GM23338 (cell line): ENCODE measurements around the gene CXCL1. TPM values are rescaled to one million over a fixed set of nuclear protein-coding genes. Genes with fewer than 3 reads are reported as not detected.
"Not testable (repeated sequence)": the region's sequence is repeated elsewhere in the genome, so short reads cannot be mapped to it uniquely, and the experiment has no call there.

Experiments
- ATAC-seq: fragments of 200-7000 bp; cut with Tn5 transposase; 3 replicates; pipeline ENCODE4 v1.9.1; 2020
- DNase-seq: peaks from one replicate; pipeline ENCODE4 v3.0.0-alpha.2; 2015; ENCODE audit warnings: low spot score
- H2AFZ ChIP-seq: fragments of 200-600 bp; sonication (generic); 2 replicates; pipeline ENCODE4 v1.8.0; 2016; ENCODE audit warnings: antibody characterized with exemption, mild to moderate bottlenecking, moderate library complexity
- H3F3A ChIP-seq: fragments of 200-600 bp; sonication (generic); replicated peaks from 2 replicates; pipeline ENCODE4 v1.8.0; 2017; ENCODE audit warnings: antibody characterized with exemption, mixed run types, low read depth
- H3K27ac ChIP-seq: fragments of 200-600 bp; sonication (generic); 2 replicates; pipeline ENCODE4 v1.6.1; 2016; ENCODE audit warnings: low read depth
- H3K27me3 ChIP-seq: fragments of 200-600 bp; sonication (generic); 2 replicates; pipeline ENCODE4 v1.8.0; 2016; ENCODE audit warnings: mild to moderate bottlenecking, mixed run types, moderate library complexity; ENCODE audit not compliant: insufficient read depth
- H3K36me3 ChIP-seq: fragments of 200-600 bp; sonication (generic); 2 replicates; pipeline ENCODE4 v1.8.0; 2016; ENCODE audit warnings: mild to moderate bottlenecking; ENCODE audit not compliant: insufficient read depth
- H3K4me1 ChIP-seq: fragments of 200-600 bp; sonication (generic); 2 replicates; pipeline ENCODE4 v1.8.0; 2016; ENCODE audit warnings: mild to moderate bottlenecking, moderate library complexity; ENCODE audit not compliant: insufficient read depth
- H3K4me2 ChIP-seq: fragments of 200-600 bp; sonication (generic); 2 replicates; pipeline ENCODE4 v1.7.1; 2017; ENCODE audit warnings: mixed run types
- H3K4me3 ChIP-seq: fragments of 200-600 bp; sonication (generic); 2 replicates; pipeline ENCODE4 v1.6.1; 2016; ENCODE audit warnings: mixed run types
- H3K79me2 ChIP-seq: fragments of 200-600 bp; sonication (generic); replicated peaks from 2 replicates; pipeline ENCODE4 v1.8.0; 2017; ENCODE audit warnings: mild to moderate bottlenecking; ENCODE audit not compliant: insufficient read depth
- H3K9me2 ChIP-seq: fragments of 200-600 bp; sonication (generic); 2 replicates; pipeline ENCODE4 v1.8.0; 2017; ENCODE audit not compliant: insufficient read depth
- H4K20me1 ChIP-seq: fragments of 200-600 bp; sonication (generic); replicated peaks from 2 replicates; pipeline ENCODE4 v1.8.0; 2017; ENCODE audit warnings: mild to moderate bottlenecking; ENCODE audit not compliant: insufficient read depth
- H3K27ac Mint-ChIP-seq: 2 replicates; pipeline ENCODE4 v1.8.0; 2020; ENCODE audit warnings: inconsistent platforms, mild to moderate bottlenecking, moderate library complexity, mixed read lengths
- H3K27me3 Mint-ChIP-seq: 3 replicates; pipeline ENCODE4 v1.8.0; 2022; ENCODE audit warnings: low read depth, mild to moderate bottlenecking, moderate library complexity, mixed read lengths, inconsistent platforms; ENCODE audit not compliant: insufficient read depth, poor library complexity
- H3K36me3 Mint-ChIP-seq: 3 replicates; pipeline ENCODE4 v1.8.0; 2021; ENCODE audit warnings: low read depth, mild to moderate bottlenecking, inconsistent platforms, moderate library complexity, mixed read lengths
- H3K4me1 Mint-ChIP-seq: 3 replicates; pipeline ENCODE4 v1.8.0; 2020; ENCODE audit warnings: mild to moderate bottlenecking, inconsistent platforms, mixed read lengths
- H3K4me3 Mint-ChIP-seq: 3 replicates; pipeline ENCODE4 v1.8.0; 2021; ENCODE audit warnings: moderate library complexity, mild to moderate bottlenecking, inconsistent platforms, mixed read lengths
- H3K9me3 Mint-ChIP-seq: 3 replicates; pipeline ENCODE4 v1.8.0; 2020; ENCODE audit warnings: moderate library complexity, mild to moderate bottlenecking, inconsistent platforms, mixed read lengths
- CTCF ChIP-seq, 2 experiments: fragments of 200-600 bp in 1 of 2; sonication (generic) in 1 of 2; conservative IDR thresholded peaks; 2 replicates each; pipeline versions ENCODE4 v1.5.1 to v1.6.1; 2016 to 2017; ENCODE audit warnings: antibody characterized with exemption in 2 of 2, low read depth in 2 of 2, mild to moderate bottlenecking in 2 of 2, moderate library complexity in 1 of 2
- EZH2phosphoT487 ChIP-seq: fragments of 200-600 bp; sonication (generic); IDR thresholded peaks from one replicate; pipeline ENCODE4 v1.8.1; 2018; ENCODE audit warnings: antibody characterized with exemption; ENCODE audit not compliant: unreplicated experiment
- JUNB ChIP-seq: IDR thresholded peaks from one replicate; pipeline ENCODE4 v1.6.1; 2016; ENCODE audit warnings: antibody characterized with exemption; ENCODE audit not compliant: unreplicated experiment
- NANOG ChIP-seq: IDR thresholded peaks from 2 replicates; pipeline ENCODE4 v1.6.1; 2016; ENCODE audit warnings: antibody characterized with exemption, borderline replicate concordance
- ZNF331 ChIP-seq: fragments of 250-450 bp; sonication (Bioruptor Pico); IDR thresholded peaks from 2 replicates; pipeline ENCODE4 v1.5.0; 2020; ENCODE audit warnings: low read depth, mild to moderate bottlenecking, moderate library complexity
- polyA plus RNA-seq: library from polyadenylated mRNA; unstranded; fragments of >200 nt; fragmentation: Nextera tagmentation; extraction: Ambion mirVana; gene quantifications from 2 replicates; pipeline ENCODE4 v1.2.1, GENCODE V29; 2016
- total RNA-seq: library from RNA; depleted of rRNA; stranded (reverse); fragments of >200 nt; shearing (Covaris generic); gene quantifications from 2 replicates; pipeline ENCODE4 v1.2.3, GENCODE V29; 2014
- TF ChIP-seq, protein P1 (sequence below): IDR thresholded peaks from one replicate; pipeline ENCODE4 v1.6.1; 2018; ENCODE audit warnings: antibody characterized with exemption; ENCODE audit not compliant: unreplicated experiment
- TF ChIP-seq, protein P2 (sequence below): fragments of 250-450 bp; sonication (Bioruptor Pico); IDR thresholded peaks from 2 replicates; pipeline ENCODE4 v1.5.0; 2020; ENCODE audit warnings: mild to moderate bottlenecking, moderate library complexity

Gene CXCL1
- total and polyA plus RNA-seq, 2 experiments from 2014 or later, result 1.6 to 2.5 TPM

GRCh38 chr4:73897380-73898136, 28.4 kb downstream of the CXCL1 start:
- Mint-ChIP-seq H3K4me3 (no peak overlapping the region), H3K27ac (no peak overlapping the region), H3K36me3 (no peaks in the 10 kb centered on the region), H3K4me1 (peaks cover 7% of the 10 kb centered on the region), H3K9me3 (no peaks in the 10 kb centered on the region), H3K27me3 (no peaks in the 10 kb centered on the region)
- Histone ChIP-seq H2AFZ (no peak overlapping the region), H3K4me3 (no peak overlapping the region), H4K20me1 (no peaks in the 10 kb centered on the region), H3K79me2 (no peaks in the 10 kb centered on the region), H3K4me1 (no peaks in the 10 kb centered on the region), H3K4me2 (no peak overlapping the region), H3K36me3 (no peaks in the 10 kb centered on the region), H3F3A (no peaks in the 10 kb centered on the region), H3K27me3 (no peaks in the 10 kb centered on the region), H3K9me2 (no peaks in the 10 kb centered on the region), H3K27ac (no peak overlapping the region)
- DNase-seq (no peak), ATAC-seq (no peak)
- TF ChIP-seq ZNF331 (CRISPR knock-in tag) (no peak), JUNB (no peak), CTCF (conservative IDR thresholded peaks at IDR 0.05; ENCODE audit: low read depth in 2 of 2) (no peak), NANOG (no peak), EZH2phosphoT487 (no peak)
- TF ChIP-seq, protein P1, sequence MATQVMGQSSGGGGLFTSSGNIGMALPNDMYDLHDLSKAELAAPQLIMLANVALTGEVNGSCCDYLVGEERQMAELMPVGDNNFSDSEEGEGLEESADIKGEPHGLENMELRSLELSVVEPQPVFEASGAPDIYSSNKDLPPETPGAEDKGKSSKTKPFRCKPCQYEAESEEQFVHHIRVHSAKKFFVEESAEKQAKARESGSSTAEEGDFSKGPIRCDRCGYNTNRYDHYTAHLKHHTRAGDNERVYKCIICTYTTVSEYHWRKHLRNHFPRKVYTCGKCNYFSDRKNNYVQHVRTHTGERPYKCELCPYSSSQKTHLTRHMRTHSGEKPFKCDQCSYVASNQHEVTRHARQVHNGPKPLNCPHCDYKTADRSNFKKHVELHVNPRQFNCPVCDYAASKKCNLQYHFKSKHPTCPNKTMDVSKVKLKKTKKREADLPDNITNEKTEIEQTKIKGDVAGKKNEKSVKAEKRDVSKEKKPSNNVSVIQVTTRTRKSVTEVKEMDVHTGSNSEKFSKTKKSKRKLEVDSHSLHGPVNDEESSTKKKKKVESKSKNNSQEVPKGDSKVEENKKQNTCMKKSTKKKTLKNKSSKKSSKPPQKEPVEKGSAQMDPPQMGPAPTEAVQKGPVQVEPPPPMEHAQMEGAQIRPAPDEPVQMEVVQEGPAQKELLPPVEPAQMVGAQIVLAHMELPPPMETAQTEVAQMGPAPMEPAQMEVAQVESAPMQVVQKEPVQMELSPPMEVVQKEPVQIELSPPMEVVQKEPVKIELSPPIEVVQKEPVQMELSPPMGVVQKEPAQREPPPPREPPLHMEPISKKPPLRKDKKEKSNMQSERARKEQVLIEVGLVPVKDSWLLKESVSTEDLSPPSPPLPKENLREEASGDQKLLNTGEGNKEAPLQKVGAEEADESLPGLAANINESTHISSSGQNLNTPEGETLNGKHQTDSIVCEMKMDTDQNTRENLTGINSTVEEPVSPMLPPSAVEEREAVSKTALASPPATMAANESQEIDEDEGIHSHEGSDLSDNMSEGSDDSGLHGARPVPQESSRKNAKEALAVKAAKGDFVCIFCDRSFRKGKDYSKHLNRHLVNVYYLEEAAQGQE, result no peak
- TF ChIP-seq, protein P2, sequence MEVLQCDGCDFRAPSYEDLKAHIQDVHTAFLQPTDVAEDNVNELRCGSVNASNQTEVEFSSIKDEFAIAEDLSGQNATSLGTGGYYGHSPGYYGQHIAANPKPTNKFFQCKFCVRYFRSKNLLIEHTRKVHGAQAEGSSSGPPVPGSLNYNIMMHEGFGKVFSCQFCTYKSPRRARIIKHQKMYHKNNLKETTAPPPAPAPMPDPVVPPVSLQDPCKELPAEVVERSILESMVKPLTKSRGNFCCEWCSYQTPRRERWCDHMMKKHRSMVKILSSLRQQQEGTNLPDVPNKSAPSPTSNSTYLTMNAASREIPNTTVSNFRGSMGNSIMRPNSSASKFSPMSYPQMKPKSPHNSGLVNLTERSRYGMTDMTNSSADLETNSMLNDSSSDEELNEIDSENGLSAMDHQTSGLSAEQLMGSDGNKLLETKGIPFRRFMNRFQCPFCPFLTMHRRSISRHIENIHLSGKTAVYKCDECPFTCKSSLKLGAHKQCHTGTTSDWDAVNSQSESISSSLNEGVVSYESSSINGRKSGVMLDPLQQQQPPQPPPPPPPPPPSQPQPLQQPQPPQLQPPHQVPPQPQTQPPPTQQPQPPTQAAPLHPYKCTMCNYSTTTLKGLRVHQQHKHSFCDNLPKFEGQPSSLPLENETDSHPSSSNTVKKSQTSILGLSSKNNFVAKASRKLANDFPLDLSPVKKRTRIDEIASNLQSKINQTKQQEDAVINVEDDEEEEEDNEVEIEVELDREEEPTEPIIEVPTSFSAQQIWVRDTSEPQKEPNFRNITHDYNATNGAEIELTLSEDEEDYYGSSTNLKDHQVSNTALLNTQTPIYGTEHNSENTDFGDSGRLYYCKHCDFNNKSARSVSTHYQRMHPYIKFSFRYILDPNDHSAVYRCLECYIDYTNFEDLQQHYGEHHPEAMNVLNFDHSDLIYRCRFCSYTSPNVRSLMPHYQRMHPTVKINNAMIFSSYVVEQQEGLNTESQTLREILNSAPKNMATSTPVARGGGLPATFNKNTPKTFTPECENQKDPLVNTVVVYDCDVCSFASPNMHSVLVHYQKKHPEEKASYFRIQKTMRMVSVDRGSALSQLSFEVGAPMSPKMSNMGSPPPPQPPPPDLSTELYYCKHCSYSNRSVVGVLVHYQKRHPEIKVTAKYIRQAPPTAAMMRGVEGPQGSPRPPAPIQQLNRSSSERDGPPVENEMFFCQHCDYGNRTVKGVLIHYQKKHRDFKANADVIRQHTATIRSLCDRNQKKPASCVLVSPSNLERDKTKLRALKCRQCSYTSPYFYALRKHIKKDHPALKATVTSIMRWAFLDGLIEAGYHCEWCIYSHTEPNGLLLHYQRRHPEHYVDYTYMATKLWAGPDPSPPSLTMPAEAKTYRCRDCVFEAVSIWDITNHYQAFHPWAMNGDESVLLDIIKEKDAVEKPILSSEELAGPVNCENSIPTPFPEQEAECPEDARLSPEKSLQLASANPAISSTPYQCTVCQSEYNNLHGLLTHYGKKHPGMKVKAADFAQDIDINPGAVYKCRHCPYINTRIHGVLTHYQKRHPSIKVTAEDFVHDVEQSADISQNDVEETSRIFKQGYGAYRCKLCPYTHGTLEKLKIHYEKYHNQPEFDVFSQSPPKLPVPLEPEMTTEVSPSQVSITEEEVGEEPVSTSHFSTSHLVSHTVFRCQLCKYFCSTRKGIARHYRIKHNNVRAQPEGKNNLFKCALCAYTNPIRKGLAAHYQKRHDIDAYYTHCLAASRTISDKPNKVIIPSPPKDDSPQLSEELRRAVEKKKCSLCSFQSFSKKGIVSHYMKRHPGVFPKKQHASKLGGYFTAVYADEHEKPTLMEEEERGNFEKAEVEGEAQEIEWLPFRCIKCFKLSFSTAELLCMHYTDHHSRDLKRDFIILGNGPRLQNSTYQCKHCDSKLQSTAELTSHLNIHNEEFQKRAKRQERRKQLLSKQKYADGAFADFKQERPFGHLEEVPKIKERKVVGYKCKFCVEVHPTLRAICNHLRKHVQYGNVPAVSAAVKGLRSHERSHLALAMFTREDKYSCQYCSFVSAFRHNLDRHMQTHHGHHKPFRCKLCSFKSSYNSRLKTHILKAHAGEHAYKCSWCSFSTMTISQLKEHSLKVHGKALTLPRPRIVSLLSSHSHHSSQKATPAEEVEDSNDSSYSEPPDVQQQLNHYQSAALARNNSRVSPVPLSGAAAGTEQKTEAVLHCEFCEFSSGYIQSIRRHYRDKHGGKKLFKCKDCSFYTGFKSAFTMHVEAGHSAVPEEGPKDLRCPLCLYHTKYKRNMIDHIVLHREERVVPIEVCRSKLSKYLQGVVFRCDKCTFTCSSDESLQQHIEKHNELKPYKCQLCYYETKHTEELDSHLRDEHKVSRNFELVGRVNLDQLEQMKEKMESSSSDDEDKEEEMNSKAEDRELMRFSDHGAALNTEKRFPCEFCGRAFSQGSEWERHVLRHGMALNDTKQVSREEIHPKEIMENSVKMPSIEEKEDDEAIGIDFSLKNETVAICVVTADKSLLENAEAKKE (CRISPR knock-in tag), result no peak

DNA sequence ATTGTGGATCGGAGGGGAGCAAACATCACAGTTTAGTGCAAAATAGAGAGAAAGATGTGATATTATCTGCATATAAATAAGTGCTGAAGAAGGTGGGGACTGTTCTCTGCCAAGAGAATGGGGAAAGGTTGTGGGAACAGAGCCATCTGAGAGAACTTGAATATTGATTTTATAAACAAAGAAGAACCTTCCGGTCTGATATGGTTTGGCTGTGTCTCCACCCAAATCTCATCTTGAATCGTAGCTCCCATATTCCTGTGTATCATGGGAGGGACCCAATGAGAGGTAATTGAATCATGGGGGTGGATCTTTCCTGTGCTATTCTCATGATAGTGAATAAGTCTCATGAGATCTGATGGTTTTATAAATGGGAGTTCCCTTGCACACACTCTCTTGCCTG, 30.1 kb downstream of the CXCL1 start:
- H3K9me3 Mint-ChIP-seq, H3K27ac ChIP-seq, H3K36me3 Mint-ChIP-seq, DNase-seq, H3K27ac Mint-ChIP-seq, H2AFZ ChIP-seq, H4K20me1 ChIP-seq, H3K36me3 ChIP-seq, H3K4me3 ChIP-seq, H3K4me2 ChIP-seq, H3K79me2 ChIP-seq, H3F3A ChIP-seq, H3K4me3 Mint-ChIP-seq, H3K4me1 ChIP-seq, H3K27me3 Mint-ChIP-seq, H3K27me3 ChIP-seq, ATAC-seq, H3K9me2 ChIP-seq: not testable (repeated sequence)
- H3K4me1 Mint-ChIP-seq, result peaks cover 12% of the 10 kb centered on the region
